Ishikawa (cell line): ENCODE measurements around the gene CDKN3.
A peak's percentile ranks its signal among the peaks of the same experiment; 100 is the strongest.

Source experiments
- CEBPB ChIP-seq: IDR thresholded peaks from 2 replicates; pipeline ENCODE4 v1.6.1; 2012
- CREB1 ChIP-seq: IDR thresholded peaks from 2 replicates; pipeline ENCODE4 v1.6.1; 2012; ENCODE audit warnings: low read depth
- EGR1 ChIP-seq: IDR thresholded peaks from 2 replicates; pipeline ENCODE4 v1.6.1; 2012
- EP300 ChIP-seq: IDR thresholded peaks from 2 replicates; pipeline ENCODE4 v1.6.1; 2012; ENCODE audit warnings: borderline replicate concordance
- FOXM1 ChIP-seq: IDR thresholded peaks from 2 replicates; pipeline ENCODE4 v1.6.1; 2012; ENCODE audit warnings: low read depth, borderline replicate concordance
- MAX ChIP-seq: IDR thresholded peaks from 2 replicates; pipeline ENCODE4 v1.6.1; 2012
- NFIC ChIP-seq: IDR thresholded peaks from 2 replicates; pipeline ENCODE4 v1.6.1; 2012
- RAD21 ChIP-seq: IDR thresholded peaks from 2 replicates; pipeline ENCODE4 v1.6.1; 2012; ENCODE audit warnings: low read depth
- REST ChIP-seq: IDR thresholded peaks from 2 replicates; pipeline ENCODE4 v1.6.1; 2012; ENCODE audit warnings: low read depth, mild to moderate bottlenecking
- TAF1 ChIP-seq: IDR thresholded peaks from 2 replicates; pipeline ENCODE4 v1.6.1; 2012; ENCODE audit warnings: low read depth, mild to moderate bottlenecking
- TCF12 ChIP-seq: IDR thresholded peaks from 2 replicates; pipeline ENCODE4 v1.6.1; 2012; ENCODE audit warnings: low read depth
- TEAD4 ChIP-seq: IDR thresholded peaks from 2 replicates; pipeline ENCODE4 v1.6.1; 2012
- YY1 ChIP-seq: IDR thresholded peaks from 2 replicates; pipeline ENCODE4 v1.6.1; 2012; ENCODE audit warnings: low read depth
- ZBTB7A ChIP-seq: IDR thresholded peaks from 2 replicates; pipeline ENCODE4 v1.6.1; 2012; ENCODE audit warnings: low read depth

Gene CDKN3

GRCh38 chr14:54399560-54399959 is 2.8 kb downstream of the CDKN3 start:
- TF ChIP-seq YY1 (no peak), MAX (no peak), ZBTB7A (no peak), RAD21 (no peak), CREB1 (no peak), CEBPB (no peak), NFIC (no peak), FOXM1 (no peak), TAF1 (no peak), TCF12 (no peak), REST (no peak), EGR1 (no peak), TEAD4 (no peak)

- TF ChIP-seq REST (no peak), ZBTB7A (no peak), TAF1 (no peak)
Measured at GRCh38 chr14:54410215-54410614, 13.4 kb downstream of the CDKN3 start.

GRCh38 chr14:54411371-54411770 is 14.6 kb downstream of the CDKN3 start:
- TF ChIP-seq TEAD4 = no peak
- TF ChIP-seq ZBTB7A = no peak
- no peak for TF ChIP-seq MAX
- TF ChIP-seq EP300 = no peak
- TF ChIP-seq TCF12 = no peak
- TF ChIP-seq CEBPB = no peak
- no peak for TF ChIP-seq EGR1

- peak; percentile 40; the same call in 1 of the 2 replicates for TF ChIP-seq RAD21
- TF ChIP-seq FOXM1 = no peak
Measured at GRCh38 chr14:54420478-54421142, 23.8 kb downstream of the CDKN3 start.

GRCh38 chr14:54423991-54424390 is 27.2 kb downstream of the CDKN3 start:
- TF ChIP-seq EP300 (no peak), TEAD4 (no peak)

GRCh38 chr14:54424479-54424901 is 27.7 kb downstream of the CDKN3 start:
- TF ChIP-seq REST (no peak), CEBPB (no peak), EP300 (no peak)

- no peak for TF ChIP-seq YY1
- TF ChIP-seq RAD21 = no peak
- TF ChIP-seq CREB1 = no peak
- no peak for TF ChIP-seq EGR1
- TF ChIP-seq ZBTB7A = no peak
- TF ChIP-seq TCF12 = no peak
Measured at GRCh38 chr14:54425068-54425467, 28.3 kb downstream of the CDKN3 start.
